Type B pancreatic cell (in vitro differentiated cells): ENCODE measurements around the gene PTPRK. TPM values are rescaled to one million over a fixed set of nuclear protein-coding genes. Genes with fewer than 3 reads are reported as not detected.

Experiments used
- DNase-seq: peaks from one replicate; pipeline ENCODE4 v3.0.0; 2021; ENCODE audit warnings: mixed read lengths; ENCODE audit not compliant: unreplicated experiment; ENCODE audit errors: extremely low spot score
- H3K27ac Mint-ChIP-seq: 2 replicates; pipeline ENCODE4 v1.8.0; 2021; ENCODE audit warnings: mild to moderate bottlenecking, mixed read lengths
- H3K27me3 Mint-ChIP-seq: 2 replicates; pipeline ENCODE4 v1.8.0; 2021; ENCODE audit warnings: mixed read lengths
- H3K36me3 Mint-ChIP-seq: 2 replicates; pipeline ENCODE4 v1.8.0; 2021; ENCODE audit warnings: mixed read lengths
- H3K4me1 Mint-ChIP-seq: one replicate; pipeline ENCODE4 v1.8.0; 2021; ENCODE audit warnings: mixed read lengths; ENCODE audit not compliant: unreplicated experiment
- H3K4me3 Mint-ChIP-seq: 2 replicates; pipeline ENCODE4 v1.8.0; 2021; ENCODE audit warnings: mild to moderate bottlenecking, mixed read lengths
- H3K9me3 Mint-ChIP-seq: 2 replicates; pipeline ENCODE4 v1.8.0; 2021; ENCODE audit warnings: mixed read lengths
- CTCF ChIP-seq: fragments of 200-600 bp; sonication (generic); conservative IDR thresholded peaks from 2 replicates; pipeline ENCODE4 v1.5.0; 2021; ENCODE audit warnings: antibody characterized with exemption, mild to moderate bottlenecking
- total RNA-seq: library from RNA; stranded (reverse); gene quantifications from 2 replicates; pipeline ENCODE4 v1.2.1, GENCODE V29; 2021; ENCODE audit warnings: low replicate concordance

PTPRK gene
- total RNA-seq, 1 donor from 2014 or later, result 63.4 TPM

DNA sequence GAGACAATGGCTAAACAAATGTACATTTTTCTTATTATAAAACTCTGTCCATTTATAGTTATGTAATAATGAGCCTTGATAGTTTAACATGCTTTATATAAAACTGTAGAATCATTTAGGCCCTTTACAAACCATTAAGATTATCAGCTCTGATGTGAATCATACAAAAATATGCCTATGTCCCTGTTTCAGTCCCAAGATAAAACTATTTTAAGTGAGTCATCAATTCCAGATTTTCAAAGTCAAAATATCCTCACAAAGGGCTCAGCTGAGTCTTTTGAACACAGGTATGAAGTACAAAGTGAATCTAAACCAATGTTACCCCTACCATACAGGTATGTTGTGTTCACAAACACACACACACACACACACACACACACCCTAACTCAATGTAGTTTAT, 88.0 kb downstream of the PTPRK start:
- H3K9me3 Mint-ChIP-seq, result peaks cover 7% of the 10 kb centered on the region
- no peak for DNase-seq
- H3K4me3 Mint-ChIP-seq, result no peak overlapping the region
- no peaks in the 10 kb centered on the region for H3K27me3 Mint-ChIP-seq
- no peak overlapping the region for H3K27ac Mint-ChIP-seq
- TF ChIP-seq CTCF, result no peak
- peaks cover 13% of the 10 kb centered on the region for H3K4me1 Mint-ChIP-seq
- H3K36me3 Mint-ChIP-seq, result peaks cover 12% of the 10 kb centered on the region

DNA sequence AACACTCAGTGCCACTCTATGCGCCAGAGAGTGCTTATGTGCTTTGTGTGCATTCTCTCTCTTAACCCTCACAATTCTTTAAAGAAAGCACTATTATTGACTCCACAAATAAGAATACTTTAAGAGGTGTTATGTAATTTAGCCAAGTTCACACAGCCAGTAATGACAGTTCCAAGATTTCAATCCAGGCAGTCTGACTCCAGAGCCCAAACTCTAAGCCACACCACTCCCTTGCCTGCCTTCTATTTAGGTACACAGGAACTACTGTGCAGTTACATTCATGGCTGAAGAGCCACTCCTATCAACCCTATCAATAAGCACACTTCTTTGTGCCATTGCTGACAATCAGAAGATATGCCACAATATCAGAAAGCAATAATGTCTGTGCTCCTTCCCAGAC, 93.3 kb downstream of the PTPRK start:
- TF ChIP-seq CTCF, result no peak
- Mint-ChIP-seq H3K9me3 (peaks cover 11% of the 10 kb centered on the region), H3K36me3 (peaks cover 18% of the 10 kb centered on the region), H3K27ac (no peak overlapping the region), H3K4me1 (peaks cover 20% of the 10 kb centered on the region), H3K4me3 (no peak overlapping the region), H3K27me3 (no peaks in the 10 kb centered on the region)
- DNase-seq, result no peak

- Mint-ChIP-seq H3K27ac (no peak overlapping the region), H3K4me3 (no peak overlapping the region), H3K36me3 (peaks cover 15% of the 10 kb centered on the region), H3K4me1 (peaks cover 16% of the 10 kb centered on the region), H3K27me3 (no peaks in the 10 kb centered on the region), H3K9me3 (peaks cover 11% of the 10 kb centered on the region)
- DNase-seq, result no peak
- no peak for TF ChIP-seq CTCF
Measured at GRCh38 chr6:128425856-128426255, 94.5 kb downstream of the PTPRK start.

- peaks cover 9% of the 10 kb centered on the region for H3K4me1 Mint-ChIP-seq
- DNase-seq, result no peak
- peaks cover 17% of the 10 kb centered on the region for H3K36me3 Mint-ChIP-seq
- peaks cover 11% of the 10 kb centered on the region for H3K9me3 Mint-ChIP-seq
- no peak overlapping the region for H3K4me3 Mint-ChIP-seq
- no peak overlapping the region for H3K27ac Mint-ChIP-seq
- no peaks in the 10 kb centered on the region for H3K27me3 Mint-ChIP-seq
- TF ChIP-seq CTCF, result no peak
Measured at GRCh38 chr6:128422871-128423270, 97.5 kb downstream of the PTPRK start.

- Mint-ChIP-seq H3K9me3 (peaks cover 8% of the 10 kb centered on the region), H3K4me1 (peaks cover 9% of the 10 kb centered on the region)
Measured at GRCh38 chr6:128422200-128422599, 98.2 kb downstream of the PTPRK start.

More at GRCh38 chr6:128422200-128422599, 98.2 kb downstream of the PTPRK start:
- peaks cover 18% of the 10 kb centered on the region for H3K36me3 Mint-ChIP-seq
- no peaks in the 10 kb centered on the region for H3K27me3 Mint-ChIP-seq
- no peak for TF ChIP-seq CTCF
- no peak overlapping the region for H3K27ac Mint-ChIP-seq
- H3K4me3 Mint-ChIP-seq, result no peak overlapping the region
- no peak for DNase-seq
